GM19035 (cell line): ENCODE data around the gene SLC49A3.
"Not testable (repeated sequence)": the region's sequence is repeated elsewhere in the genome, so short reads cannot be mapped to it uniquely, and the experiment has no call there.

Source experiments
- ATAC-seq: cut with Tn5 transposase; IDR thresholded peaks from one replicate; pipeline ENCODE4 v1.9.1; 2021; ENCODE audit not compliant: unreplicated experiment

SLC49A3 gene

GRCh38 chr4:722169-722725 lies 33.3 kb upstream of the SLC49A3 start:
- no peak for ATAC-seq

GRCh38 chr4:721261-722168 lies 32.6 kb upstream of the SLC49A3 start:
- ATAC-seq = no peak

DNA sequence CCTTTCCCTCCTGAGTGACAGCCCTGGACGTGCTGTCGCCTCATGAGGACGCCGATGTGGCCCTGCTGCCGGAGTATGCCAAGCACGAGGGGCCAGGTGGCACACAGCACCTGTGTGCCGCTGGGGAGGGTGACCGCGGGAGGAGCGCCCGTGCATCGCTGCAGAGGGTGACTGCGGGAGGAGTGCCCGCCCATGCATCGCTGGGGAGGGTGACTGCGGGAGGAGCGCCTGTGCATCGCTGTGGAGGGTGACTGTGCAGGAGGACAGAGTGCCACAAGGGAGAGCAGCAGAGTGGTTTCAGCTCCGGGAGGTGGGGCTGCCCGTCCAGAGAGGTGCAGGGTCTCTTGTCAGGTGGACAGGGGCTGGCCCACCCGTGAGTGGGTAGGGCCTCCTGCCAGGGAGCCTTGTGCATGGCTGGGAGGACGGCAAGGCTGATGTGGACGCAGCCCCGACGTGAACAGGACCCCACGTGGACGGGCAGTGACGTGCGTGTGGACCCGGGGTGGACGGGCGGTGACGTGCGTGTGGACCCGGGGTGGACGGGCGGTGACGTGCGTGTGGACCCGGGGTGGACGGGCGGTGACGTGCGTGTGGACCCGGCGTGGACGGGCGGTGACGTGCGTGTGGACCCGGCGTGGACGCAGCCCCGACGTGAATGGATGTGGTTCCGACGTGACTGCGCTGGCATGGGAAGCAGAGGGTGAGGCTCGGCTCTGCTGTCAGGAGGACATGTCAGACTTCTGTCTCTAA lies 31.3 kb upstream of the SLC49A3 start:
- ATAC-seq = no peak

- ATAC-seq = no peak
These were observed 29.5 kb upstream of the SLC49A3 start for GRCh38 chr4:718460-718859.

- ATAC-seq = no peak
These were observed 28.8 kb upstream of the SLC49A3 start for GRCh38 chr4:717601-718320.

GRCh38 chr4:714087-714486 lies 25.1 kb upstream of the SLC49A3 start:
- no peak for ATAC-seq

DNA sequence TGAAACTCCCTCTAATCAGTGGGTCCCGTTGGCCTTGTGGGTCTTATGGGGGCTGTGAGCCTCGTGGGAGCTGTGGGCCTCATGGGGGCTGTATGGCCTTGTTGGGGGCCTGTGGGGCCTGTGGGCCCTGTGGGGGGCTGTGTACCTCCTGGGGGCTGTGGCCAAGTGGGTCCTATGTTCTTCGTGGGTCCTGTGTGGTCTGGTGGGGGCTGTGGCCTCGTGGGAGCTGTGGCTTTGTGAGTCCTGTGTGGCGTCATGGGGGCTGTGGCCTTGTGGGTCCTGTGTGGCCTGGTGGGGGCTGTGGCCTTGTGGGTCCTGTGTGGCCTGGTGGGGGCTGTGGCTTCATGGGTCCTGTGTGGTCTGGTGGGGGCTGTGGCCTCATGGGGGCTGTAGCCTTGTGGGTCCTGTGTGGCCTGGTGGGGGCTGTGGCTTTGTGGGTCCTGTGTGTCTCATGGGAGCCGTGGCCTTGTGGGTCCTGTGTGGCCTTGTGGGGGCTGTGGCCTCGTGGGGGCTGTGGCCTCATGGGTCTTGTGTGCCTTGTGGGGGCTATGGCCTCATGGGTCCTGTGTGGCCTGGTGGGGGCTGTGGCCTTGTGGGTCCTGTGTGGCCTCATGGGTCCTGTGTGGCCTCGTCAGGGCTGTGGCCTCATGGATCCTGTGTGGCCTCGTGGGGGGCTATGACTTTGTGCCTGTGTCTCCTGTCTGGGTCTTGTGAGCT lies 24.1 kb upstream of the SLC49A3 start:
- ATAC-seq = no peak

- ATAC-seq = no peak
These were observed 23.1 kb upstream of the SLC49A3 start for GRCh38 chr4:712093-712492.

- ATAC-seq = no peak
These were observed 22.0 kb upstream of the SLC49A3 start for GRCh38 chr4:710916-711315.

GRCh38 chr4:710116-710515 lies 21.2 kb upstream of the SLC49A3 start:
- no peak for ATAC-seq

- ATAC-seq = no peak
These were observed 20.4 kb upstream of the SLC49A3 start for GRCh38 chr4:709348-709747.

DNA sequence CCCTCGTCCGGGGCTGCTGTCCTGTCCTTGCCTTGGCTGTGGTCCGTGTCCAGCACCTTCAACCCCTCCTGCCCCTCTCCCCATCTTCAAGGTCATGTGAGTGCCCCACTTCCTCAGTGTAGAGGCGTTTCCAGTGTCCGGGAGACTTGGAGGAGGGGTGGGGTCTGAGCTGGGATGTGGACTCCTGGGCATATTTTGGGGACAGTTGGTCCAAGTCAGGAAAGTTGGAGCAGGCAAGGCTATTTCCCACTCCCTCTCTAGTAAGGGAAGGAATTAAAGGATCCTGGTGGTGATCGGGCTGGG lies 19.6 kb upstream of the SLC49A3 start:
- no peak for ATAC-seq

DNA sequence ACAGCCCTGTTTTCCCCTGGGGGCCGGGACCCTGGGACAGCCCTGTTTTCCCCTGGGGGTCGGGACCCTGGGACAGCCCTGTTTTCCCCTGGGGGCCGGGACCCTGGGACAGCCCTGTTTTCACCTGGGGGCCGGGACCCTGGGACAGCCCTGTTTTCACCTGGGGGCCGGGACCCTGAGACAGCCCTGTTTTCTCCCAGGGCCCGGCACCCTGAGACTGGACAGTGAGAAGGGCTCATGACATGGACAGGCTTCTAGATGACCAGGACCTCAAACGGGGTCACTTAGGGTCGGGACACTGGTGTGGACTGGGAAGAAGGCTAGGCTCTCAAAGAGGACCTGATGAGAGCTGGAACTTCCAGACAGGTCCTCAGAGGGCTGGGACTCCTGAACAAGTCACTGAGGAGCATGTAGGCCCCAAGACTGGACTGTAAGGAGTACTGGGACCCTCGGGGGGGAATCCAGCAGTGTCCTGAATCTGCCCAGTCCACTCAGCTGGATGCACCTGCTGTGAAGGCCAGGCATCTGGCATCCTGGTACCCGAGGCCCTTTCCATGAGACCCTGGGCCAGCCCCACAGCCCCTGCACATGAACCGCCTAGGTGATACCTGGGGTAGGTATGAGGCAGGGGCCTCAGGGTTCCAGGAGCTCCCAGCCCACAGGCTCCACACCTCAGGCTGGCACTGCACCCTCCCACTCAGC lies 19.1 kb upstream of the SLC49A3 start:
- no peak for ATAC-seq

- ATAC-seq = no peak
These were observed 18.1 kb upstream of the SLC49A3 start for GRCh38 chr4:706834-707598.

GRCh38 chr4:706083-706633 lies 17.2 kb upstream of the SLC49A3 start:
- ATAC-seq = not testable (repeated sequence)

DNA sequence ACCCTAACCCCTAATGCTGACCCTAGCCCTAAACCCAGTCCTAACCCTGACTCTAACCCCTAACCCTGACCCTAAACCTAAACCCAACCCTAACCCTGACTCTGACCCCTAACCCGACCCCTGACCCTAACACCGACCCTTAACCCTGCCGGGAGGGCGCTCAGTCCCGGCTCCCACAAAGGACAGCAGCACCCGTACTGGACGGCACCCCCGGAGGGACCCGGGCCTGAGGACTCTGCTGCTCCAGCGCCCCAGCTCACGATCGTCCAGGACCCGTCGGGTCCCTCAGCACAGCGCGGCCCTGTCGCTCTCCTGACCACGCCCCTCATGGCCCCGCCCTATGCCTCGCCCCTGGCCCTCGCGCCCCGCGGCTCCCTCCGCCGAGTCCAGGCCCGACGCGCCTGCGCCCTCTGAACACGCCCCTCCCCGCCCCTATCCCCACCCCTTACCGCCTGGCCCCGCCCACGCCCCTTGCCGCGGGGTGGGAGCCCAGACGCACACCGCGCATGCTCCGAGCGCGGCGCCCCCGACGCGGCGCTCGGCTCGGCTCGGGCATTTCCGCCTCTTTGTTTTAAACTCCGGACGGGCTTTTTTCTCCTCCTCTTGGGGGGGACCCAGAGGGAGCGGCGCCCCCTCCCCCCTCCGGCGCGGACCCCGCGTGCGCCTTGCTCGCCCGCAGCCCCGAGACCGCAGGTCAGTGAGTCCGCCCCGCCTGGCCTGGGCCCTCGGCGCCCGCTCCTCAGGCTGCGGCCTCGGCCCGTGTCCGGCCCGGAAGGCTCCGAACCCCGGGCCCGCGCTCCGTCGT lies 16.5 kb upstream of the SLC49A3 start, which contains the start of gene PCGF3:
PCGF3 (plus strand) TSS at position 555 of the 805 bp plus-strand sequence. CDS start 27,849 bp downstream, outside the sequence.
- ATAC-seq = peak; percentile 94

GRCh38 chr4:704971-705277 lies 16.0 kb upstream of the SLC49A3 start:
- no peak for ATAC-seq

DNA sequence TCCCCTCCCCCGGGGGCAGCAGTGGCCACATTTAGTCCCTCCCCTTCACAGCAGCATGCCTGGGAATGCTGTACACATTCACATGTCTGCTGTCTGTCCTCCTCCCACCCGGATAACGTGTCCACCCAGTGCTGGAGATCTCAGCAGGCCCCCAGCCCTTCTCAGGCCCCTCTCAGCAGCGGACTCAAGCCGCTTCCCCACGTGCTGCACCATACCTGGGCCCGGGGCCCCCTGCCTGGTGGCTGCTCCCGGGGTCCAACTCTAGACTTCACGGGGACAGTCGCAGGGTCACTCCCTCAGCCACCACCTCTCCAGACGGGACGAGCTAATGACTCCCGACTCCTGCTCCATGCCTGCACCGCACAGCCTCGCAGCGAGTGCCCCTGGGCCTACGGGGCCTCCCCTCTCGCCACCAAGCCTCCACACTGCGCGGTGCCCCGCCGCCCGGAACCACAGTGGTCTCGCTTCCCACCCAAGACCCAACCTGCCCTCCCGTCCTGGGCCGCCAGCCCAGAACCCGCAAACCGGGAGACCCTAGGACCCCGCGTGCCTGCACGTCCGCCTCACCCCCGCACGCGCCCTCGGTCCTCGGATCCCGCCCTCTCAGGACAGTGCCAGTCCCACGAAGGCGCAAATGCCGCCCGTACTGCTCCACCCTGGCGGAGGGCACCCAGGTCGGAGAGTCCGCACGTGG lies 15.4 kb upstream of the SLC49A3 start:
- ATAC-seq = no peak
